HepG2 (cell line): Measurements from ENCODE around the gene FAM181A. TPM values are rescaled to one million over a fixed set of nuclear protein-coding genes. Genes with fewer than 3 reads are reported as not detected.

Experiments
- ATAC-seq: fragments of 200-7000 bp; cut with Tn5 transposase; 3 replicates; pipeline ENCODE4 v1.9.1; 2020; ENCODE audit warnings: mild to moderate bottlenecking, moderate library complexity
- BruUV-seq: library from RNA; stranded (reverse); fragments of 400-500 nt; replicated peaks from 2 replicates; lab custom pipeline; 2021; lab: Mats Ljungman, UMichigan
- CTCF ChIA-PET: fragments of 300-600 bp; formaldehyde crosslinking; extraction: SDS; loops from one replicate; lab custom pipeline; 2021; ENCODE audit warnings: low total read pairs, inconsistent platforms, low intra/inter-chr PET ratio; lab: Yijun Ruan, JAX
- POLR2A ChIA-PET: fragments of 350-600 bp; sonication (Branson Sonifier 250); formaldehyde crosslinking; loops from one replicate; lab custom pipeline; 2020; ENCODE audit warnings: antibody characterized with exemption, inconsistent platforms; lab: Yijun Ruan, JAX
- DNase-seq: peaks from one replicate; pipeline ENCODE4 v3.0.0-alpha.2; 2015; ENCODE audit warnings: low spot score
- FAIRE-seq: peaks from 3 replicates; lab custom pipeline; 2011; peaks lifted over from hg19 to GRCh38; lab: Jason Lieb, UNC
- H2AFZ ChIP-seq: one replicate; pipeline ENCODE4 v1.6.1; 2011; ENCODE audit warnings: low read length, inconsistent platforms
- H3K27ac ChIP-seq: fragments of 300-600 bp; 3 replicates; pipeline ENCODE4 v1.8.0; 2011; ENCODE audit warnings: mixed run types, mild to moderate bottlenecking, mixed read lengths, low read length, inconsistent platforms; ENCODE audit not compliant: insufficient read depth; ENCODE audit errors: extremely low read length
- H3K27me3 ChIP-seq, 2 experiments: fragments of 200-600 bp in 1 of 2; 2 replicates in 1 of 2; 3 replicates in 1 of 2; pipeline versions ENCODE4 v1.6.0 to v1.8.0; 2011; ENCODE audit warnings: low read length in 2 of 2, mild to moderate bottlenecking in 2 of 2, moderate library complexity in 2 of 2, inconsistent platforms in 1 of 2; ENCODE audit not compliant: insufficient read depth in 2 of 2, control insufficient read depth in 1 of 2
- H3K36me3 ChIP-seq, 2 experiments: fragments of 200-600 bp in 1 of 2; replicated peaks in 1 of 2; 2 replicates in 1 of 2; 3 replicates in 1 of 2; pipeline versions ENCODE4 v1.5.1 to v1.8.0; 2011; ENCODE audit warnings: low read length in 2 of 2, inconsistent platforms in 1 of 2; ENCODE audit not compliant: insufficient read depth in 2 of 2, control insufficient read depth in 1 of 2
- H3K4me1 ChIP-seq: 2 replicates; pipeline ENCODE4 v1.5.1; 2012; ENCODE audit warnings: low read length, inconsistent platforms; ENCODE audit not compliant: insufficient read depth
- H3K4me2 ChIP-seq: 2 replicates; pipeline ENCODE4 v1.6.0; 2011; ENCODE audit warnings: low read depth, low read length, inconsistent platforms
- H3K4me3 ChIP-seq, 3 experiments: fragments of 200-600 bp in 1 of 3; sonication (generic), shearing (Covaris generic) in 1 of 3; replicated peaks in 1 of 3; 2 replicates each; pipeline ENCODE4 v1.5.1; 2011 to 2016; ENCODE audit warnings: low read length in 3 of 3, inconsistent platforms in 2 of 3, low read depth in 2 of 3, mild to moderate bottlenecking in 2 of 3, control low read depth in 1 of 3, mixed read lengths in 1 of 3; ENCODE audit not compliant: insufficient read depth in 1 of 3
- H3K79me2 ChIP-seq: one replicate; pipeline ENCODE4 v1.6.1; 2011; ENCODE audit warnings: low read length, inconsistent platforms; ENCODE audit not compliant: insufficient read depth
- H3K9ac ChIP-seq: 2 replicates; pipeline ENCODE4 v1.6.0; 2011; ENCODE audit warnings: mild to moderate bottlenecking, low read depth, low read length, inconsistent platforms; ENCODE audit not compliant: insufficient read depth
- H3K9me3 ChIP-seq: 2 replicates; pipeline ENCODE4 v1.5.1; 2012; ENCODE audit warnings: mild to moderate bottlenecking, low read length
- H4K20me1 ChIP-seq: 2 replicates; pipeline ENCODE4 v1.6.0; 2011; ENCODE audit warnings: inconsistent platforms, mild to moderate bottlenecking, low read length, moderate library complexity; ENCODE audit not compliant: insufficient read depth
- ARNTL ChIP-seq: sonication (generic); formaldehyde crosslinking; IDR thresholded peaks from 2 replicates; pipeline ENCODE4 v1.4.0; 2020; ENCODE audit warnings: mild to moderate bottlenecking, missing genetic modification reagents
- ATF4 ChIP-seq, 2 experiments: fragments of 450-650 bp in 1 of 2; sonication (generic) in 1 of 2; formaldehyde crosslinking; IDR thresholded peaks; 2 replicates each; pipeline versions ENCODE4 v1.5.0 to v1.8.0; 2020 to 2022; ENCODE audit warnings: mild to moderate bottlenecking in 1 of 2, missing genetic modification reagents in 1 of 2
- CCAR2 ChIP-seq: fragments of 200-400 bp; formaldehyde crosslinking; optimal IDR thresholded peaks from 2 replicates; pipeline ENCODE3; 2018; ENCODE audit warnings: low read depth, mild to moderate bottlenecking, low read length, moderate library complexity
- FOXC1 ChIP-seq: sonication (generic); formaldehyde crosslinking; IDR thresholded peaks from 2 replicates; pipeline ENCODE4 v1.8.0; 2022; ENCODE audit warnings: mild to moderate bottlenecking, missing genetic modification reagents, borderline replicate concordance
- FOXK1 ChIP-seq: sonication (generic); formaldehyde crosslinking; IDR thresholded peaks from 2 replicates; pipeline ENCODE4 v1.4.0; 2020; ENCODE audit warnings: low read depth, missing genetic modification reagents, borderline replicate concordance
- MAZ ChIP-seq, 2 experiments: sonication (generic) in 1 of 2; formaldehyde crosslinking in 1 of 2; IDR thresholded peaks; 2 replicates each; pipeline versions ENCODE4 v1.5.0 to v1.6.1; 2012 to 2020; ENCODE audit warnings: low read depth in 2 of 2, mild to moderate bottlenecking in 2 of 2, borderline replicate concordance in 1 of 2, improper control_type of control experiment in 1 of 2, low read length in 1 of 2, missing genetic modification reagents in 1 of 2, moderate library complexity in 1 of 2
- POGK ChIP-seq: sonication (generic); formaldehyde crosslinking; conservative IDR thresholded peaks from 2 replicates; pipeline ENCODE4 v1.8.0; 2022; ENCODE audit warnings: mild to moderate bottlenecking, moderate library complexity, missing genetic modification reagents
- REXO4 ChIP-seq: sonication (generic); formaldehyde crosslinking; IDR thresholded peaks from 2 replicates; pipeline ENCODE4 v1.8.0; 2022; ENCODE audit warnings: missing genetic modification reagents, mild to moderate bottlenecking, borderline replicate concordance
- SSRP1 ChIP-seq: IDR thresholded peaks from 2 replicates; pipeline ENCODE4 v1.6.1; 2016; ENCODE audit warnings: control low read depth
- ZKSCAN8 ChIP-seq: IDR thresholded peaks from 2 replicates; pipeline ENCODE4 v1.6.1; 2016; ENCODE audit warnings: borderline replicate concordance, missing genetic modification reagents, missing compliant biosample characterization
- ZNF20 ChIP-seq: sonication (generic); formaldehyde crosslinking; IDR thresholded peaks from 2 replicates; pipeline ENCODE4 v1.4.0; 2020; ENCODE audit warnings: mild to moderate bottlenecking, moderate library complexity, missing genetic modification reagents
- ZNF251 ChIP-seq: sonication (generic); formaldehyde crosslinking; IDR thresholded peaks from 2 replicates; pipeline ENCODE4 v1.9.0; 2021; ENCODE audit warnings: mild to moderate bottlenecking, missing genetic modification reagents
- ZNF253 ChIP-seq: sonication (generic); formaldehyde crosslinking; IDR thresholded peaks from 2 replicates; pipeline ENCODE4 v1.8.0; 2022; ENCODE audit warnings: mild to moderate bottlenecking, missing genetic modification reagents, borderline replicate concordance
- ZNF430 ChIP-seq: sonication (generic); formaldehyde crosslinking; IDR thresholded peaks from 2 replicates; pipeline ENCODE4 v1.9.0; 2021; ENCODE audit warnings: mild to moderate bottlenecking, missing genetic modification reagents
- ZNF446 ChIP-seq: sonication (generic); formaldehyde crosslinking; IDR thresholded peaks from 2 replicates; pipeline ENCODE4 v1.5.0; 2020; ENCODE audit warnings: mild to moderate bottlenecking, missing genetic modification reagents
- ZNF687 ChIP-seq: sonication (generic); formaldehyde crosslinking; IDR thresholded peaks from 2 replicates; pipeline ENCODE4 v1.5.1; 2020; ENCODE audit warnings: mild to moderate bottlenecking, missing genetic modification reagents, moderate library complexity
- WGBS: methylation state at CpG from one replicate; pipeline ENCODE4 v1.1.6; 2017; ENCODE audit warnings: low lambda C conversion rate; 5-methylcytosine and 5-hydroxymethylcytosine counted together
- in situ Hi-C: cut with HindIII; loops from 2 replicates; pipeline ENCODE4 v1.10.0; 2017; ENCODE audit warnings: low pct_unique_long_range_greater_than_20kb; ENCODE audit not compliant: extremely low pct_ligation_motif_present
- intact Hi-C: fragments of 100-400 bp; cut with micrococcal nuclease; formaldehyde crosslinking; loops from one replicate; pipeline ENCODE4 v1.10.0; 2022; ENCODE audit not compliant: unreplicated experiment
- polyA plus RNA-seq, 8 experiments: library from polyadenylated mRNA; depleted of rRNA in 3 of 8; stranded (reverse) in 7 of 8; unstranded in 1 of 8; fragments of >200 nt; fragmentation: Illumina TruSeq in 4 of 8; extraction: Trizol in 4 of 8; gene quantifications; 2 replicates each; pipeline versions ENCODE4 v1.2.1 to v1.2.3, GENCODE V29; 2011 to 2016; ENCODE audit warnings: low read depth in 4 of 8, missing spikeins in 1 of 8, mixed read lengths in 1 of 8; ENCODE audit not compliant: insufficient read depth in 1 of 8
- total RNA-seq, 5 experiments: library from RNA; depleted of rRNA; stranded (reverse); fragments of >200 nt; fragmentation: Illumina TruSeq; extraction: Trizol; gene quantifications; 2 replicates each; pipeline ENCODE4 v1.2.3, GENCODE V29; 2016; ENCODE audit warnings: low read depth in 1 of 5

FAM181A gene
- total and polyA plus RNA-seq, 2 of the 13 experiments (the other 11 are each of a cell fraction or from before 2014, with no cell fraction given): 1.1 to 1.5 TPM

- no TSS peak for BruUV-seq
- FAIRE-seq (no peak), ATAC-seq (peak; percentile 45), DNase-seq (no peak)
- Histone ChIP-seq H3K27ac (no peak overlapping the region), H3K4me1 (peaks cover 68% of the 10 kb centered on the region), H3K4me2 (peak overlapping the region; percentile 98), H4K20me1 (no peaks in the 10 kb centered on the region), H3K9ac (peak overlapping the region; percentile 44), H3K9me3 (no peaks in the 10 kb centered on the region), H3K27me3 (no peaks in the 10 kb centered on the region), H3K4me3 (peak overlapping the region; percentile 25 to 66 (median 58)), H2AFZ (peak overlapping the region; percentile 62), H3K79me2 (no peaks in the 10 kb centered on the region), H3K36me3 (no peaks in the 10 kb centered on the region)
- CTCF ChIA-PET: interaction anchor here (0.8 to 2.0 kb wide), 5 partner anchors 14 to 49 kb away, joined by 3 to 23 read pairs (median 4); no protein-coding TSS in a partner anchor
- in situ Hi-C loops: no loop called here
- POLR2A ChIA-PET: interaction anchor here (2.2 to 2.4 kb wide), 2 partner anchors 12 to 13 kb away, joined by 11 to 14 read pairs; no protein-coding TSS in a partner anchor
- intact Hi-C loops: loop anchor here (1.0 to 10.0 kb wide), 2 partner anchors 16 to 181 kb away; no protein-coding TSS in a partner anchor
- 36% methylated on average over 12 of the region's 18 CpGs for WGBS
- TF ChIP-seq ARNTL: 0 out of 2 replicates have a peak, but pooled peaks have one; percentile 21
- TF ChIP-seq ZNF687 (CRISPR knock-in tag): peak; percentile 69
- no peak for TF ChIP-seq ZNF430 (CRISPR knock-in tag)
- TF ChIP-seq ZNF253 (CRISPR knock-in tag): no peak
- no peak for TF ChIP-seq FOXK1 (CRISPR knock-in tag)
- no peak for TF ChIP-seq MAZ (IDR thresholded peaks at IDR 0.05; ENCODE audit: borderline replicate concordance, low read depth, low read length)
- no peak for TF ChIP-seq MAZ (CRISPR knock-in tag; IDR thresholded peaks at IDR 0.05; ENCODE audit: low read depth)
- TF ChIP-seq REXO4 (CRISPR knock-in tag): no peak
- no peak for TF ChIP-seq ZNF251 (CRISPR knock-in tag)
- TF ChIP-seq ZKSCAN8 (CRISPR knock-in tag): no peak
- TF ChIP-seq SSRP1 (CRISPR knock-in tag): no peak
- TF ChIP-seq CCAR2: no peak
- TF ChIP-seq POGK (CRISPR knock-in tag): no peak
- no peak for TF ChIP-seq ZNF446
- no peak for TF ChIP-seq FOXC1
- TF ChIP-seq ATF4 (CRISPR knock-in tag; IDR thresholded peaks at IDR 0.05): no peak
- TF ChIP-seq ZNF20: no peak
Observed at GRCh38 chr14:93953739-93954515, 26.8 kb downstream of the FAM181A start.
